Measurements from ENCODE around the gene EPB41L3. TPM values are rescaled to one million over a fixed set of nuclear protein-coding genes. Genes with fewer than 3 reads are reported as not detected.
"Not testable (repeated sequence)": the region's sequence is repeated elsewhere in the genome, so short reads cannot be mapped to it uniquely, and the experiment has no call there.

Gene EPB41L3
- total RNA-seq, 3 donors from 2014 or later: 35.4 to 178 (median 90.5) TPM

- DNase-seq (ENCODE audit: low spot score in 2 of 2): no peak
- H3K27ac ChIP-seq: no peak overlapping the region
- H3K4me3 ChIP-seq: no peak overlapping the region
- no peaks in the 10 kb centered on the region for H3K4me1 ChIP-seq
- H3K36me3 ChIP-seq: no peaks in the 10 kb centered on the region
- no peak for TF ChIP-seq POLR2AphosphoS5 (IDR thresholded peaks at IDR 0.05)
- TF ChIP-seq CTCF (IDR thresholded peaks at IDR 0.05): no peak
- H3K27me3 ChIP-seq: no peaks in the 10 kb centered on the region
- H3K9me3 ChIP-seq: no peaks in the 10 kb centered on the region
- intact Hi-C loops (cut with DNase I; ENCODE audit: low total_unique reads): no loop called here
Observed at GRCh38 chr18:5513947-5514346, 29.9 kb downstream of the EPB41L3 start.

GRCh38 chr18:5512176-5512575 lies 31.6 kb downstream of the EPB41L3 start:
- no peaks in the 10 kb centered on the region for H3K36me3 ChIP-seq
- no peak overlapping the region for H3K4me3 ChIP-seq
- TF ChIP-seq CTCF (IDR thresholded peaks at IDR 0.05) (no peak), POLR2A (IDR thresholded peaks at IDR 0.05) (no peak), POLR2AphosphoS5 (IDR thresholded peaks at IDR 0.05) (no peak)
- H3K27ac ChIP-seq: no peak overlapping the region
- no peak for DNase-seq (ENCODE audit: low spot score in 2 of 2)
- intact Hi-C loops (cut with DNase I; ENCODE audit: low total_unique reads): no loop called here
- no peaks in the 10 kb centered on the region for H3K9me3 ChIP-seq
- no peaks in the 10 kb centered on the region for H3K4me1 ChIP-seq
- H3K27me3 ChIP-seq: no peaks in the 10 kb centered on the region

- not testable (repeated sequence) for DNase-seq (ENCODE audit: low spot score in 2 of 2)
Observed at GRCh38 chr18:5511541-5511940, 32.3 kb downstream of the EPB41L3 start.

GRCh38 chr18:5510135-5510846 lies 33.5 kb downstream of the EPB41L3 start:
- H3K27me3 ChIP-seq: no peaks in the 10 kb centered on the region

More at GRCh38 chr18:5511541-5511940, 32.3 kb downstream of the EPB41L3 start:
- H3K36me3 ChIP-seq; H3K27me3 ChIP-seq; intact Hi-C loops (cut with DNase I; ENCODE audit: low total_unique reads); H3K27ac ChIP-seq; H3K9me3 ChIP-seq; H3K4me3 ChIP-seq; H3K4me1 ChIP-seq: not testable (repeated sequence)

GRCh38 chr18:5508821-5509220 lies 35.0 kb downstream of the EPB41L3 start:
- Histone ChIP-seq H3K36me3 (no peaks in the 10 kb centered on the region), H3K27me3 (no peaks in the 10 kb centered on the region), H3K9me3 (no peaks in the 10 kb centered on the region), H3K4me1 (no peaks in the 10 kb centered on the region), H3K4me3 (no peak overlapping the region), H3K27ac (no peak overlapping the region)
- TF ChIP-seq POLR2AphosphoS5 (IDR thresholded peaks at IDR 0.05): no peak
- no peak for TF ChIP-seq POLR2A (IDR thresholded peaks at IDR 0.05)
- TF ChIP-seq CTCF (IDR thresholded peaks at IDR 0.05): no peak
- no peak for DNase-seq (ENCODE audit: low spot score in 2 of 2)
- intact Hi-C loops (cut with DNase I; ENCODE audit: low total_unique reads): no loop called here

More at GRCh38 chr18:5510135-5510846, 33.5 kb downstream of the EPB41L3 start:
- H3K27ac ChIP-seq: no peak overlapping the region
- H3K36me3 ChIP-seq: no peaks in the 10 kb centered on the region
- no peak overlapping the region for H3K4me3 ChIP-seq
- no peaks in the 10 kb centered on the region for H3K9me3 ChIP-seq
- TF ChIP-seq CTCF (IDR thresholded peaks at IDR 0.05) (no peak), POLR2A (IDR thresholded peaks at IDR 0.05) (no peak), POLR2AphosphoS5 (IDR thresholded peaks at IDR 0.05) (no peak)
- no peak for DNase-seq (ENCODE audit: low spot score in 2 of 2)
- no peaks in the 10 kb centered on the region for H3K4me1 ChIP-seq
- intact Hi-C loops (cut with DNase I; ENCODE audit: low total_unique reads): no loop called here
